ENCODE data around the gene LGMN. TPM values are rescaled to one million over a fixed set of nuclear protein-coding genes. Genes with fewer than 3 reads are reported as not detected.

LGMN gene
- total and polyA plus RNA-seq, 4 donors, result 56.2 to 192 (median 62.4) TPM

DNA sequence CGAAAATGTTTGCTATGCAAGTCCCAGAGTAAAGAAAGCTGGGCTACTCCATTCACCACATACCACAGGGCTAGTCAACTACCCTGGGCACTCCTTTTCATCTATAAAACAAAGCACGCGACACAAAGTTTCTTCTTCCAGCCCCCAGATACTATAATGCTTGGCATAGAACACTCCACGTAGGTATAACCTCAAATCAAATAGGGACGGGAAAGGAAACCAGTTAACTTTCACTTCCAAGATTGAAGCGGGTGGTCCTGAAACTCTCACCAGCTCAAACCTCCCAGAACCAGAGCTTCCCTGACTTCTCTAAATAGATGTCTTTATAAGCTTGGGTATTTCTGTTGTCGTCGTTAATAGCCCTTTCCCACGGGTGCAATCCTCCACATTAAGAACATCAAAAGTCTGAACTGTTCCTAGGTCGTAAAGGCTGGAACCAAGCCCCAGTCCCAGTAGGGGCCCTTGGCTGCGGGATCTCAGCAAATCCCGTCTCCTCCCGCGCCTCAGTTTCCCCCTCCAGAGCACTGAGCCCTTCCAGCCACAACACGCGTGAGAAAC lies 647 bp downstream of the LGMN start:
- DNase-seq (ENCODE audit: low spot score), result no peak
- Histone ChIP-seq H3K27me3 (ENCODE audit: control insufficient read depth in 4 of 4, insufficient read depth in 4 of 4, low read length in 3 of 4) (no peaks in the 10 kb centered on the region), H3K36me3 (ENCODE audit: control insufficient read depth in 4 of 4, insufficient read depth in 3 of 4, low read depth in 1 of 4, low read length in 3 of 4) (no peaks in the 10 kb centered on the region), H3K4me3 (ENCODE audit: low read depth in 1 of 3, low read length in 3 of 3) (peak overlapping the region; percentile 71 to 84 (median 84)), H3K9me3 (ENCODE audit: control insufficient read depth in 4 of 4, low read length in 3 of 4) (no peaks in the 10 kb centered on the region), H3K4me1 (ENCODE audit: control insufficient read depth in 4 of 4, insufficient read depth in 4 of 4, low read length in 3 of 4) (peaks cover 0 to 15% (median 6%) of the 10 kb centered on the region in 4 donors), H3K9ac (ENCODE audit: low read depth in 1 of 2, low read length in 2 of 2) (peak overlapping the region; percentile 88 to 93), H3K27ac (ENCODE audit: low read depth in 1 of 2, low read length in 2 of 2) (peak overlapping the region; percentile 82 to 95)
- TF ChIP-seq SP1 (IDR thresholded peaks at IDR 0.05), result no peak
- no peak for TF ChIP-seq HNF4G (IDR thresholded peaks at IDR 0.05)
- TF ChIP-seq, protein P1, sequence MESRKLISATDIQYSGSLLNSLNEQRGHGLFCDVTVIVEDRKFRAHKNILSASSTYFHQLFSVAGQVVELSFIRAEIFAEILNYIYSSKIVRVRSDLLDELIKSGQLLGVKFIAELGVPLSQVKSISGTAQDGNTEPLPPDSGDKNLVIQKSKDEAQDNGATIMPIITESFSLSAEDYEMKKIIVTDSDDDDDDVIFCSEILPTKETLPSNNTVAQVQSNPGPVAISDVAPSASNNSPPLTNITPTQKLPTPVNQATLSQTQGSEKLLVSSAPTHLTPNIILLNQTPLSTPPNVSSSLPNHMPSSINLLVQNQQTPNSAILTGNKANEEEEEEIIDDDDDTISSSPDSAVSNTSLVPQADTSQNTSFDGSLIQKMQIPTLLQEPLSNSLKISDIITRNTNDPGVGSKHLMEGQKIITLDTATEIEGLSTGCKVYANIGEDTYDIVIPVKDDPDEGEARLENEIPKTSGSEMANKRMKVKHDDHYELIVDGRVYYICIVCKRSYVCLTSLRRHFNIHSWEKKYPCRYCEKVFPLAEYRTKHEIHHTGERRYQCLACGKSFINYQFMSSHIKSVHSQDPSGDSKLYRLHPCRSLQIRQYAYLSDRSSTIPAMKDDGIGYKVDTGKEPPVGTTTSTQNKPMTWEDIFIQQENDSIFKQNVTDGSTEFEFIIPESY (IDR thresholded peaks at IDR 0.05), result peak; percentile 10
- TF ChIP-seq YY1 (IDR thresholded peaks at IDR 0.05), result no peak
- no peak for TF ChIP-seq NR2F2 (IDR thresholded peaks at IDR 0.05)
- TF ChIP-seq, protein P2, sequence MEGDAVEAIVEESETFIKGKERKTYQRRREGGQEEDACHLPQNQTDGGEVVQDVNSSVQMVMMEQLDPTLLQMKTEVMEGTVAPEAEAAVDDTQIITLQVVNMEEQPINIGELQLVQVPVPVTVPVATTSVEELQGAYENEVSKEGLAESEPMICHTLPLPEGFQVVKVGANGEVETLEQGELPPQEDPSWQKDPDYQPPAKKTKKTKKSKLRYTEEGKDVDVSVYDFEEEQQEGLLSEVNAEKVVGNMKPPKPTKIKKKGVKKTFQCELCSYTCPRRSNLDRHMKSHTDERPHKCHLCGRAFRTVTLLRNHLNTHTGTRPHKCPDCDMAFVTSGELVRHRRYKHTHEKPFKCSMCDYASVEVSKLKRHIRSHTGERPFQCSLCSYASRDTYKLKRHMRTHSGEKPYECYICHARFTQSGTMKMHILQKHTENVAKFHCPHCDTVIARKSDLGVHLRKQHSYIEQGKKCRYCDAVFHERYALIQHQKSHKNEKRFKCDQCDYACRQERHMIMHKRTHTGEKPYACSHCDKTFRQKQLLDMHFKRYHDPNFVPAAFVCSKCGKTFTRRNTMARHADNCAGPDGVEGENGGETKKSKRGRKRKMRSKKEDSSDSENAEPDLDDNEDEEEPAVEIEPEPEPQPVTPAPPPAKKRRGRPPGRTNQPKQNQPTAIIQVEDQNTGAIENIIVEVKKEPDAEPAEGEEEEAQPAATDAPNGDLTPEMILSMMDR (IDR thresholded peaks at IDR 0.05; ENCODE audit: low read depth, low read length, missing input control), result no peak
- 3% methylated on average over 16 of the region's 16 CpGs for WGBS

DNA sequence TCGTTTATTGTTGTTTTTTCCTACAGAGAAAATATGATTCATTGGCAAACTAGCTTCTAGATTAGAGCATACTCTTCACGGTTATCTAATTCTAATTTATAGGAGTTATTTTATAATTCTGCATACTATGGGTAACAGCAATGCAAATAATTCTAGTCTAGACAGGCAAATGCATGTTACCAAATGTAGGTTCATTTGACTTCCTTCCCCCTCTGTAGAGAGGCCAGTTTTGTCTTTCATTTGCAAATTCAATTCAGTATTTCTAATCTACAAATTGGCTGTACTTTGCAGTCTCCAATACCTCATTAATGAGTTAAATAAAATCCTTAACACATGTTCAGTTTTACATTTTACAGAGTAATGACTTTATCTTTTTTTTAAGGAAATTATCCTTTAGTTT lies 4.2 kb downstream of the LGMN start:
- Histone ChIP-seq H3K27me3 (ENCODE audit: control insufficient read depth in 4 of 4, insufficient read depth in 4 of 4, low read length in 3 of 4) (no peaks in the 10 kb centered on the region), H3K36me3 (ENCODE audit: control insufficient read depth in 4 of 4, insufficient read depth in 3 of 4, low read depth in 1 of 4, low read length in 3 of 4) (peaks cover 0 to 6% (median 3%) of the 10 kb centered on the region in 4 donors), H3K9me3 (ENCODE audit: control insufficient read depth in 4 of 4, low read length in 3 of 4) (no peaks in the 10 kb centered on the region), H3K9ac (ENCODE audit: low read depth in 1 of 2, low read length in 2 of 2) (no peak overlapping the region), H3K4me1 (ENCODE audit: control insufficient read depth in 4 of 4, insufficient read depth in 4 of 4, low read length in 3 of 4) (peaks cover 0 to 12% (median 1%) of the 10 kb centered on the region in 4 donors), H3K4me3 (ENCODE audit: low read depth in 1 of 3, low read length in 3 of 3) (no peak overlapping the region), H3K27ac (ENCODE audit: low read depth in 1 of 2, low read length in 2 of 2) (no peak overlapping the region)
- WGBS, result 74% methylated on average over 2 of the region's 2 CpGs
- TF ChIP-seq GABPA (IDR thresholded peaks at IDR 0.05 in 1 of 2, conservative IDR thresholded peaks at IDR 0.05 in 1 of 2) (no peak), EGR1 (IDR thresholded peaks at IDR 0.05; ENCODE audit: low read depth in 2 of 2) (no peak), HNF4A (conservative IDR thresholded peaks at IDR 0.05) (no peak), RAD21 (IDR thresholded peaks at IDR 0.05) (no peak), JUND (IDR thresholded peaks at IDR 0.05) (no peak), SP1 (IDR thresholded peaks at IDR 0.05) (no peak)
- DNase-seq (ENCODE audit: low spot score), result no peak

DNA sequence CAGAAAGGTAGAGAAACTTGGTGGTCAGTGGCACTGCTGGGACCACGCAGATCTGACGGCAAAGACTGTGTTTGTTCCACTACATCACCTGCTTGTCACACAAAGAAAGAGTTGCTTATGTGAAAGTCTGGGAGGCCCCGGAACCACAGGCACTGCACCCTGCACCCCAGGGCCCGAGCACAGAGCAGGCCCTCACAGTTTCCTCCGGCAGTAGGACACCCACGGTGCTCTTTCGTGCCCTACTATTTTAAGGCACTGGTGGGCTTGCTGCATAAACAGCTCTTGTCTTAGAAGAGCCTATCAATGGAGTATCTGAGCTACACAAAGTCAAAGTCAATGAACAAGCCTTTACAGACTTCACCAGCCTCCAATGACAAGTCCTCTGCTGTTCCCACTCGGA lies 8.0 kb downstream of the LGMN start:
- Histone ChIP-seq H3K4me1 (ENCODE audit: control insufficient read depth in 4 of 4, insufficient read depth in 4 of 4, low read length in 3 of 4) (no peaks in the 10 kb centered on the region), H3K9ac (ENCODE audit: low read depth in 1 of 2, low read length in 2 of 2) (no peak overlapping the region), H3K4me3 (ENCODE audit: low read depth in 1 of 3, low read length in 3 of 3) (no peak overlapping the region), H3K27ac (ENCODE audit: low read depth in 1 of 2, low read length in 2 of 2) (no peak overlapping the region), H3K36me3 (ENCODE audit: control insufficient read depth in 4 of 4, insufficient read depth in 3 of 4, low read depth in 1 of 4, low read length in 3 of 4) (peaks cover 0 to 6% (median 3%) of the 10 kb centered on the region in 4 donors), H3K27me3 (ENCODE audit: control insufficient read depth in 4 of 4, insufficient read depth in 4 of 4, low read length in 3 of 4) (no peaks in the 10 kb centered on the region), H3K9me3 (ENCODE audit: control insufficient read depth in 4 of 4, low read length in 3 of 4) (no peaks in the 10 kb centered on the region)
- no peak for DNase-seq (ENCODE audit: low spot score)
- WGBS, result 88% methylated on average over 8 of the region's 8 CpGs
- TF ChIP-seq HNF4A (conservative IDR thresholded peaks at IDR 0.05) (no peak), HNF4G (IDR thresholded peaks at IDR 0.05) (no peak), YY1 (IDR thresholded peaks at IDR 0.05) (no peak), GABPA (IDR thresholded peaks at IDR 0.05 in 1 of 2, conservative IDR thresholded peaks at IDR 0.05 in 1 of 2) (no peak), TAF1 (conservative IDR thresholded peaks at IDR 0.05) (no peak), RXRA (IDR thresholded peaks at IDR 0.05) (no peak), FOXA2 (IDR thresholded peaks at IDR 0.05) (no peak), EGR1 (IDR thresholded peaks at IDR 0.05; ENCODE audit: low read depth in 2 of 2) (no peak), JUND (IDR thresholded peaks at IDR 0.05) (no peak), NR2F2 (IDR thresholded peaks at IDR 0.05) (no peak)
- TF ChIP-seq, protein P3, sequence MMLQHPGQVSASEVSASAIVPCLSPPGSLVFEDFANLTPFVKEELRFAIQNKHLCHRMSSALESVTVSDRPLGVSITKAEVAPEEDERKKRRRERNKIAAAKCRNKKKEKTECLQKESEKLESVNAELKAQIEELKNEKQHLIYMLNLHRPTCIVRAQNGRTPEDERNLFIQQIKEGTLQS (IDR thresholded peaks at IDR 0.05), result no peak
- TF ChIP-seq, protein P1 (IDR thresholded peaks at IDR 0.05), result no peak
- TF ChIP-seq, protein P4, sequence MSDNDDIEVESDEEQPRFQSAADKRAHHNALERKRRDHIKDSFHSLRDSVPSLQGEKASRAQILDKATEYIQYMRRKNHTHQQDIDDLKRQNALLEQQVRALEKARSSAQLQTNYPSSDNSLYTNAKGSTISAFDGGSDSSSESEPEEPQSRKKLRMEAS (IDR thresholded peaks at IDR 0.05), result no peak
